BLaER1 treated with 17β-estradiol and CSF1 and Interleukin-3, amounts not matched to agents 10 nM and 100 nM (cell line): Measurements from ENCODE around the gene PROM1.
A peak's percentile ranks its signal among the peaks of the same experiment; 100 is the strongest.

Experiments used
- H3K27ac ChIP-seq, 11 experiments: shearing (Covaris generic); formaldehyde crosslinking; 2 replicates each; pipeline ENCODE4 v1.8.1; 2022
- H3K27me3 ChIP-seq, 11 experiments: shearing (Covaris generic); formaldehyde crosslinking; 2 replicates each; pipeline ENCODE4 v1.8.1; 2022
- H3K36me3 ChIP-seq, 11 experiments: shearing (Covaris generic); formaldehyde crosslinking; 2 replicates each; pipeline ENCODE4 v1.8.1; 2022
- H3K4me1 ChIP-seq, 10 experiments: shearing (Covaris generic); formaldehyde crosslinking; 2 replicates each; pipeline ENCODE4 v1.8.1; 2022
- H3K4me2 ChIP-seq, 11 experiments: shearing (Covaris generic); formaldehyde crosslinking; 2 replicates each; pipeline ENCODE4 v1.8.1; 2022
- H3K4me3 ChIP-seq, 10 experiments: shearing (Covaris generic); formaldehyde crosslinking; 2 replicates each; pipeline ENCODE4 v1.8.1; 2022
- H3K9ac ChIP-seq, 11 experiments: shearing (Covaris generic); formaldehyde crosslinking; 2 replicates each; pipeline ENCODE4 v1.8.1; 2022
- H3K9me3 ChIP-seq, 11 experiments: shearing (Covaris generic); formaldehyde crosslinking; replicated peaks in 1 of 11; 2 replicates each; pipeline ENCODE4 v1.8.1; 2022
- H4K20me1 ChIP-seq, 11 experiments: shearing (Covaris generic); formaldehyde crosslinking; 2 replicates each; pipeline ENCODE4 v1.8.1; 2022
- Cebpa-rat ChIP-seq, 11 experiments: shearing (Covaris generic); IDR thresholded peaks; 2 replicates each; pipeline ENCODE4 v1.8.1; 2022

PROM1 gene

DNA sequence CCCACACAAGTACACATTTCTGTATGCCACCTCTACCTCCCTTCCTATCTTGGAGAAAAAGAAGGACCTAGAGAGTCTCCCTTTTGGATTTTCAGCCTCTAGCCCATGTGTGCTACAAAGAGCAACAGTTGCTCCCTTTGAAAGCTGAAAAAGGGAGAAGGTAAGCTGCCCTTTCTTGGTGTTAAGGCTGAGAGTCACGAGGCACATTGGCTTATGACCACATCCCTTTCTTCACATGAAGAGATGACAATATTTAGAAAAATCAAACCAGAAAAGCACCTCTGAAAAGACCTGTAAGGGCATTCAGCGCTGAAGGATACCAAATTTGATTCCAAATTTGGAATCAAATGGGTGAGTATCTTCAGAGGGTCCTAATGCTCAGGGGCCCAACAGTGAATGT, 138.9 kb downstream of the PROM1 start:
- H3K9me3 ChIP-seq, result peaks cover 0 to 8% (median 0%) of the 10 kb centered on the region in 11 experiments; a peak in 5 of 22 replicates
- no peaks in the 10 kb centered on the region for H3K27me3 ChIP-seq
- H3K9ac ChIP-seq, result no peak overlapping the region
- H3K36me3 ChIP-seq, result no peaks in the 10 kb centered on the region
- H3K4me2 ChIP-seq, result no peak overlapping the region
- H3K4me1 ChIP-seq, result no peaks in the 10 kb centered on the region
- H4K20me1 ChIP-seq, result no peaks in the 10 kb centered on the region
- no peak overlapping the region for H3K27ac ChIP-seq
- no peak for TF ChIP-seq Cebpa-rat (IDR thresholded peaks at IDR 0.05)
- no peak overlapping the region for H3K4me3 ChIP-seq

DNA sequence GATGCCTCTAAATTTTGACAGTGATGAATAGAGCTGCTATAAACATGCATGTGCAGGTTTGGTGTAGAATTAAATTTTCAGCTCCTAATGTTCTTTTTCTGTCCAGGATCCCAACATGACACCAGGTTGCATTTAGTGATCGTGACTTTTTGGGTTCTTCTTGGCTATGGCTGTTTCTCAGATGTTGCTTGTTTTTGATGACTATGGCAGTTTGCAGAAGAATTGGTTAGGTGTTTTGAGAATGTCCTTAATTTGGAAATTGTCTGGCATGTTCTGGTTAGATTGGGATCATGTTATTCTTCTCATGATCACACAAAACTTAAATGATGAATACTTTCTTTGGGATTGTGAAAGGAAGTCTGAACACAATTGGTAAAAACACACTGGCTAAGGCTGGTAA, 141.5 kb downstream of the PROM1 start:
- Histone ChIP-seq H3K27me3 (no peaks in the 10 kb centered on the region), H4K20me1 (no peaks in the 10 kb centered on the region), H3K36me3 (no peaks in the 10 kb centered on the region), H3K9me3 (peaks cover 0 to 5% (median 0%) of the 10 kb centered on the region in 11 experiments; a peak in 4 of 22 replicates), H3K27ac (no peak overlapping the region), H3K4me1 (no peaks in the 10 kb centered on the region), H3K4me3 (no peak overlapping the region), H3K9ac (no peak overlapping the region), H3K4me2 (no peak overlapping the region)
- no peak for TF ChIP-seq Cebpa-rat (IDR thresholded peaks at IDR 0.05)

DNA sequence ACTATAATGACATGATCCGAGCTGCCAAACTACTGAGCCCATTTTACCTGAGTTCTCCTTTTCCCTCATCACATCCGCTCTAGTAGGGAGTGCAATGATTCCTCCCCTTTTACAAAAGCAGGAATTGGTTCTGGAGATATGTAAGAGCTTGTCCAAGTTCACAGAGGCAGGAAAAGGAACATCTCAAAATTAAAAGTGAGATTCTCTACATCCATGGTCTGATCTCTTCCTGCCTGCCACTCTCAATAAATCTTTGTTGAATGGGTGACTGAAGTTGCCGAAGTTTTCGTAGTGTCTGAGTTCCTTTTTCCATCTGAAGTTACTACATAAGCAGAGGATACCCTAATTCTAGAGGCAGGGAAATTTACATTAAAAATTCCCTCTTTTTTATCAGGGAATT, 145.2 kb downstream of the PROM1 start, which contains the start of gene FGFBP1:
Gene FGFBP1, minus strand, starts transcription at position 101 of the 400 bp plus-strand sequence. CDS start 2,108 bp downstream, outside the sequence.
- Histone ChIP-seq H3K9ac (no peak within 1 kb of the TSS), H3K4me2 (no peak within 1 kb of the TSS), H3K4me3 (no peak within 1 kb of the TSS), H3K27me3 (no peaks in the 10 kb centered on the region), H3K9me3 (peaks cover 0 to 4% (median 0%) of the 10 kb centered on the region in 11 experiments; a peak in 6 of 22 replicates), H3K27ac (no peak within 1 kb of the TSS), H4K20me1 (no peaks in the 10 kb centered on the region), H3K4me1 (no peaks in the 10 kb centered on the region), H3K36me3 (no peaks in the 10 kb centered on the region)
- no peak for TF ChIP-seq Cebpa-rat (IDR thresholded peaks at IDR 0.05)

DNA sequence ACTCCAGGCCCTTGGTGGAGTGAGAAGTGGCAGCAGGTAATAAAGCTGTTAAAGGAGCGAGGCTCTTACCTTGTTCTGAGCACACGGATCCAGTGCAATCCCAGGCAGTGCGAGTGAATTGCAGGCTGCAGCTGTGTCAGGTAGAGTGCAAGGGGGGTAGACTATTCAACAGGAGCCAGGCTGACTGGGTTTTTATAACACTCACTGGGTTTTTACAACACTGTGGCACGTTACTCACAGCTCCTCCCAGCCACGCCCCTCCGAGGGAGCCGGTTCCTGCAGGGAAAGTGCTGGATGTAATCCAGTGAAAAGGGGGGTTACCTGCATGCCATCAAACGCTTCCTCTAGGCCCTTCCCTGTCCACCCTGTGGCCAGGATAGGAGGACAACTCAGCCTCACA, 145.6 kb downstream of the PROM1 start:
- H3K4me2 ChIP-seq, result no peak overlapping the region
- H4K20me1 ChIP-seq, result no peaks in the 10 kb centered on the region
- H3K27ac ChIP-seq, result no peak overlapping the region
- no peak for TF ChIP-seq Cebpa-rat (IDR thresholded peaks at IDR 0.05)
- no peaks in the 10 kb centered on the region for H3K27me3 ChIP-seq
- H3K4me1 ChIP-seq, result no peaks in the 10 kb centered on the region
- H3K36me3 ChIP-seq, result no peaks in the 10 kb centered on the region
- H3K4me3 ChIP-seq, result no peak overlapping the region
- H3K9me3 ChIP-seq, result peaks cover 0 to 8% (median 4%) of the 10 kb centered on the region in 11 experiments; a peak in 13 of 22 replicates
- H3K9ac ChIP-seq, result no peak overlapping the region

DNA sequence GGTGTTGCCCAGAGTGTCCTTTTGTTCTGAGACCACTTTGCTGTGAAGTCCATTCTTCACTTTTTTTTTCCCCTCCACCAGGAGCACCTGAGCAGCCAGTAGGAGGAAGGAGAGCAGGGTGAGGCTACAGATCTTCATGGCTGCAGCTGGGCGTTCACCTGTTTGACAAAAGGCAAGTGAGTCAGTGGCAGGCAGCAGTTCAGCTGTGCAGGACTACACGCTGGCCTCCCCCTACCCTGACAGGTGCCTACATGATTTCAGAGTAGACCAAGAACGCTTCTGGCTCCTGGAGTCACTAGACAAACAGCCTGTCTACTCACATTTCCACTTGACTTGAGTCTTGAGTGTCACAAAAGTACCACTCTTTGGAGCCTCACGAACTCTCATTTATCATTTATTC, 147.3 kb downstream of the PROM1 start:
- H3K4me3 ChIP-seq, result no peak overlapping the region

DNA sequence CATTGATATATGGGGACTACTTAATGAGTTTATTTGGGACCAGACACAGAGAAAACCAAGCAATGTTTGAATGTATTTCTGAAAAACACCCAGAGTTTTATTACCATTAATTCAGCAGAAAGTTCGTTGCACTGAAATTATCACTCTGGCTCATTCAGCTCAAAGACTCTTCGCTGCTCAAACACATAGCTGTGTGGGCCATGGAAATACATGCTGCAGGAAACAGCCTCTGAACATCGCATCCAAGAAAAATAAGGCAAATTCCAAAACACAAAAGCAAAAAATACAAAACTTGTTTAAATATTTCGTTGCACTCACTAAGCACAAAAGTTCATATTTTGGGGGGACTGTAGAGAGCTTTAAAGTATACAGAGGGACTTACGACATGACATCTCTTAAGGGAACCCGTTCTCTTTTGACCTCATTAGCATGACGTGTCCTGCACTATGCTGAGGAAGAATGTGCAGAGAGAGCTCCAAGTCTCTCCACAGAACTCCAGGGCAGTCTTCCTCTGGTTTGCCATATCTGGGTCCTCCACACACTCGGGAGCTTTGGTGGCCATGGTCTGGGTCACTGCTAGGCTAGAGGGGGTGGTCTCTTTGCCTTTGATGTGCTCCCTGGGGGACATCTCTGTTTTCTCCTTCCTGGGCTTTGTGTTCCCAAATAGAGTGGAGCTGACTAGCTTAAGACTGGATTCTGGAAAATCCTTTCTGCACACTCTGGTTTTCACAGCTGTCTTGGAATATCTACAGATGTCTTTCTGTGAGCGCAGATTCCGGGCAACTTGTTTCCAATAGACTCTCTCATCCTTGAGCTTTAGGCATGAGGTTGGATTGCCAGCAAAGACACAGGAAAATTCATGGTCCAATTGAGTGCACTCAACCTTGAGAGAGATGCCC, 148.1 kb downstream of the PROM1 start:
- no peaks in the 10 kb centered on the region for H3K27me3 ChIP-seq
- no peaks in the 10 kb centered on the region for H3K36me3 ChIP-seq
- H3K9me3 ChIP-seq, result peaks cover 7 to 29% (median 22%) of the 10 kb centered on the region in 11 experiments; a peak in 20 of 22 replicates
- H3K4me3 ChIP-seq, result no peak overlapping the region
- H3K9ac ChIP-seq, result no peak overlapping the region
- no peak overlapping the region for H3K27ac ChIP-seq
- no peak for TF ChIP-seq Cebpa-rat (IDR thresholded peaks at IDR 0.05)
- no peak overlapping the region for H3K4me2 ChIP-seq
- no peaks in the 10 kb centered on the region for H4K20me1 ChIP-seq
- H3K4me1 ChIP-seq, result peaks cover 1 to 14% (median 12%) of the 10 kb centered on the region in 10 experiments; a peak in 19 of 20 replicates

More for the DNA sequence above, 147.3 kb downstream of the PROM1 start:
- H3K36me3 ChIP-seq, result no peaks in the 10 kb centered on the region
- H3K9me3 ChIP-seq, result peaks cover 6 to 25% (median 21%) of the 10 kb centered on the region in 11 experiments; a peak in 20 of 22 replicates
- H3K9ac ChIP-seq, result no peak overlapping the region
- H3K4me1 ChIP-seq, result peaks cover 0 to 7% (median 4%) of the 10 kb centered on the region in 10 experiments; a peak in 12 of 20 replicates
- no peak overlapping the region for H3K27ac ChIP-seq
- TF ChIP-seq Cebpa-rat (IDR thresholded peaks at IDR 0.05), result no peak
- H3K27me3 ChIP-seq, result no peaks in the 10 kb centered on the region
- H3K4me2 ChIP-seq, result no peak overlapping the region
- H4K20me1 ChIP-seq, result no peaks in the 10 kb centered on the region

DNA sequence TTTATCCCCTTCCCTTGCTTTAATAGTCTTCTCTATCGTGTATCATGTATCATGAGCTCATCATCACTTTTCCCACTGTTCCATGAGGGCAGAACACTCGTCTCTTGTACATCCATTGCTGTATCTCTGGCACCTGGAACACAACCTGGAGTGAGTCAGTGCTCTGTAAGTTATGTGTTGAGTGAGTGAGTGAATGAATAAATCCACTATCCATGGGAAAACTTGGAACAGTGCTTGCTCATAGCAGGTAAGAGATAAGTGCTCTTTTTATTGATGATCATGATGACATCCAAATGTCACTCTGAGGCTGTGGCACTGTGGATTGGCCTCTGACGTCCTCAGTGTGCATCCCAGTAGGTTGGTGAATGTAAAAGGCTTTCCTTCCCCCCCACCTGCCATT, 149.6 kb downstream of the PROM1 start:
- peaks cover 7 to 29% (median 22%) of the 10 kb centered on the region in 11 experiments; a peak in 20 of 22 replicates for H3K9me3 ChIP-seq
- no peak for TF ChIP-seq Cebpa-rat (IDR thresholded peaks at IDR 0.05)
- no peak overlapping the region for H3K4me3 ChIP-seq
- H4K20me1 ChIP-seq, result no peaks in the 10 kb centered on the region
- no peaks in the 10 kb centered on the region for H3K36me3 ChIP-seq
- H3K27ac ChIP-seq, result no peak overlapping the region
- H3K4me1 ChIP-seq, result peaks cover 12 to 29% (median 27%) of the 10 kb centered on the region in 10 experiments
- H3K4me2 ChIP-seq, result no peak overlapping the region
- H3K9ac ChIP-seq, result no peak overlapping the region
- no peaks in the 10 kb centered on the region for H3K27me3 ChIP-seq

DNA sequence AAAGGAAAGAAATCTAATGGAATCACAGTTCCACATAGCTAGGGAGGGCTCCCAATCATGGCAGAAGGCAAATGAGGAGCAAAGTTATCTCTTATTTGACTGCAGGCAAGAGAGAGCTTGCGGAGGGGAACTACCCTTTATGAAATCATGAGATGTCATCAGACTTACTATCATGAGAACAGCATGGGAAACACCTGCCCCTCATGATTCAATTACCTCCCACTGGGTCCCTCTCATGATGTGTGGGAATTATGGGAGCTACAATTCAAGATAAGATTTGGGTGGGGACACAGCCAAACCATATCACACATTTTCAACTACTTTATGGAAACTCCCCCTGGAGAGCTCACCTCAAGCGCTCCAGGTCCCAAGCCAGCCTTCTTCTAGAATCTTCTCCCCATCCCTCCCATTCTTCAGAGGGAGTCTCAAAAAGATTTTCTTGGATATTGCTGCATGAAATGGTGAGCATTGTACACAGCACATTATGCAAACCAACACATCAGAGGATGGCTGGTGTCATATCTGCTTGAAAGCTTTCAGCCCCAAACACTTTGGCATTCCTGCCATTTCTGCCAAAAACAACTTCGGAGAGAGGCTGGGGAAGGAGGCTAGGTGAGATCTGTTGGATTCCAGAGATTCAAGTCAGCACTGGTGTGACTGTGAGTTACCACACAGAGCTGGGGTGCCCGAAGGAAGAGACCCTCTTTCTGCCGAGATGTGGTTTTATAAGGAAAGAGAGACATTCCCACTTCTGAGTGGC, 152.2 kb downstream of the PROM1 start:
- H3K4me1 ChIP-seq, result peaks cover 12 to 44% (median 36%) of the 10 kb centered on the region in 10 experiments
- peak overlapping the region in 4 of 11 experiments; percentile 70 to 79 (median 74); a peak in 8 of 22 replicates for H3K27ac ChIP-seq
- H3K4me2 ChIP-seq, result peak overlapping the region in 8 of 11 experiments; percentile 70 to 84 (median 77); a peak in 16 of 22 replicates
- peak overlapping the region in 1 of 11 experiments; percentile 12; a peak in 1 of 22 replicates for H3K9ac ChIP-seq
- H4K20me1 ChIP-seq, result no peaks in the 10 kb centered on the region
- H3K4me3 ChIP-seq, result no peak overlapping the region
- no peaks in the 10 kb centered on the region for H3K36me3 ChIP-seq
- no peak for TF ChIP-seq Cebpa-rat (IDR thresholded peaks at IDR 0.05)
- H3K27me3 ChIP-seq, result no peaks in the 10 kb centered on the region
- H3K9me3 ChIP-seq, result peaks cover 7 to 32% (median 22%) of the 10 kb centered on the region in 11 experiments; a peak in 20 of 22 replicates

DNA sequence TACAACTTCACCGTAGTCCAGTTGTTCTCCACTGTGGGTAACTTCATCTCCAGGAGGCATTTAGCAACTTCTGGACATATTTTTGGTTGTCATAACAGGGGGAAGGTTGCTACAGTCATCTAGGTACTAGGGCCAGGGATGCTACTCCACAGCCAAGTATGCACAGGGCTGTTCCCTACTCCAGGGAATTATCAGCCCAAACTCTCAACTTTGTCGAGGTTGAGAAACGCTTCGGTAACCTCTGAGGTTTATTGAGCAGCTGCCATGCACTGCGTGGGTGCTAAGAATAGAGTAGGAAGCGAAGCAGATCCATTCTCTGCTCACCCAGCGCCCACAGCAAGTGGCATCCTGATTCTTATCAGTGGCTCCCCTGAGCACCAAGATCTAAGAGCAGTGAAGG, 153.5 kb downstream of the PROM1 start:
- no peaks in the 10 kb centered on the region for H4K20me1 ChIP-seq
- H3K9ac ChIP-seq, result peak overlapping the region in 6 of 11 experiments; percentile 29 to 59 (median 38); a peak in 8 of 22 replicates
- no peaks in the 10 kb centered on the region for H3K36me3 ChIP-seq
- peak in 3 of 11 experiments; percentile 51 to 77 (median 76); a peak in 5 of 22 replicates for TF ChIP-seq Cebpa-rat (IDR thresholded peaks at IDR 0.05)
- H3K4me3 ChIP-seq, result no peak overlapping the region; a peak in 1 of 20 replicates
- peaks cover 12 to 44% (median 36%) of the 10 kb centered on the region in 10 experiments for H3K4me1 ChIP-seq
- H3K4me2 ChIP-seq, result peak overlapping the region; percentile 55 to 84 (median 76)
- peak overlapping the region in 7 of 11 experiments; percentile 45 to 79 (median 70); a peak in 14 of 22 replicates for H3K27ac ChIP-seq
- H3K27me3 ChIP-seq, result no peaks in the 10 kb centered on the region
- H3K9me3 ChIP-seq, result peaks cover 7 to 32% (median 22%) of the 10 kb centered on the region in 11 experiments; a peak in 20 of 22 replicates
